K562 (cell line): ENCODE measurements around the gene LTBP4. TPM values are rescaled to one million over a fixed set of nuclear protein-coding genes. Genes with fewer than 3 reads are reported as not detected.
A peak's percentile ranks its signal among the peaks of the same experiment; 100 is the strongest.

ENCODE experiments used
- ATF1 ChIP-seq, 2 experiments: fragments of 450-650 bp in 1 of 2; IDR thresholded peaks; 2 replicates each; pipeline ENCODE4 v1.6.1; 2016; ENCODE audit warnings: missing compliant biosample characterization in 1 of 2, missing genetic modification characterization in 1 of 2
- ATF6 ChIP-seq: sonication (generic); formaldehyde crosslinking; IDR thresholded peaks from 2 replicates; pipeline ENCODE4 v1.4.0; 2020; ENCODE audit warnings: mild to moderate bottlenecking, missing genetic modification reagents
- CHAMP1 ChIP-seq: fragments of 450-650 bp; IDR thresholded peaks from 2 replicates; pipeline ENCODE4 v1.6.1; 2016; ENCODE audit warnings: mild to moderate bottlenecking
- E2F8 ChIP-seq: fragments of 450-650 bp; IDR thresholded peaks from 2 replicates; pipeline ENCODE4 v1.7.1; 2018; ENCODE audit warnings: mild to moderate bottlenecking, low read depth; ENCODE audit not compliant: partially characterized antibody
- HNRNPL ChIP-seq: fragments of 200-400 bp; formaldehyde crosslinking; IDR thresholded peaks from 2 replicates; pipeline ENCODE4 v1.6.1; 2017; ENCODE audit warnings: low read depth, mild to moderate bottlenecking, low read length
- KDM5B ChIP-seq: fragments of 200-600 bp; sonication (generic); IDR thresholded peaks from 2 replicates; pipeline ENCODE4 v1.6.1; 2012; ENCODE audit warnings: low read depth, mild to moderate bottlenecking, moderate library complexity, low read length, control low read depth, inconsistent platforms; ENCODE audit not compliant: insufficient replicate concordance
- MEIS2 ChIP-seq: fragments of 450-650 bp; IDR thresholded peaks from 2 replicates; pipeline ENCODE4 v1.6.1; 2014; ENCODE audit warnings: mild to moderate bottlenecking; ENCODE audit not compliant: partially characterized antibody
- MXI1 ChIP-seq: IDR thresholded peaks from 2 replicates; pipeline ENCODE4 v1.6.1; 2011; ENCODE audit warnings: low read depth, mild to moderate bottlenecking, improper control_type of control experiment, low read length
- SMAD1 ChIP-seq: fragments of 150-350 bp; IDR thresholded peaks from 2 replicates; pipeline ENCODE4 v1.6.1; 2014; ENCODE audit warnings: low read length, low read depth; ENCODE audit not compliant: partially characterized antibody
- THAP12 ChIP-seq: fragments of 250-450 bp; sonication (Bioruptor Pico); IDR thresholded peaks from 2 replicates; pipeline ENCODE4 v1.9.0; 2021; ENCODE audit warnings: mild to moderate bottlenecking, inconsistent platforms
- THAP7 ChIP-seq: fragments of 250-450 bp; sonication (Bioruptor Pico); IDR thresholded peaks from 2 replicates; pipeline ENCODE4 v1.5.0; 2021
- ZNF239 ChIP-seq: fragments of 250-450 bp; sonication (Bioruptor Pico); IDR thresholded peaks from 2 replicates; pipeline ENCODE4 v1.4.0; 2020; ENCODE audit warnings: mild to moderate bottlenecking
- polyA plus RNA-seq, 8 experiments: library from polyadenylated mRNA; depleted of rRNA in 4 of 8; stranded (reverse) in 5 of 8; unstranded in 3 of 8; fragments of >200 nt; fragmentation: Nextera tagmentation in 2 of 8; fragmentation: Illumina TruSeq in 1 of 8; extraction: Ambion mirVana in 2 of 8; extraction: Trizol in 1 of 8; gene quantifications; 2 replicates each; pipeline versions ENCODE4 v1.2.1 to v1.2.3, GENCODE V29; 2011 to 2014; ENCODE audit warnings: inconsistent platforms in 1 of 8, missing spikeins in 1 of 8
- total RNA-seq, 7 experiments: library from RNA; depleted of rRNA in 6 of 7; stranded (reverse); fragments of >200 nt in 6 of 7; fragmentation: Illumina TruSeq in 2 of 7; extraction: Trizol in 2 of 7; gene quantifications; 2 replicates each; pipeline versions ENCODE4 v1.2.1 to v1.2.3, GENCODE V29; 2011 to 2021; ENCODE audit warnings: low replicate concordance in 1 of 7

Gene LTBP4
- total and polyA plus RNA-seq, 9 of the 15 experiments (the other 6 are each of a cell fraction or from before 2014, with no cell fraction given) = 0.35 to 160 (median 31.6) TPM

GRCh38 chr19:40603389-40604170, 2.4 kb downstream of the LTBP4 start (continued):
- no peak for TF ChIP-seq CHAMP1
- peak; percentile 72 for TF ChIP-seq E2F8
- TF ChIP-seq KDM5B = peak; percentile 34
- TF ChIP-seq MXI1 = 0 out of 2 replicates have a peak, but pooled peaks have one; percentile 32
- TF ChIP-seq ZNF239 (CRISPR knock-in tag) = no peak
- TF ChIP-seq SMAD1 = peak; percentile 22
- peak; percentile 84; the same call in 1 of the 2 replicates for TF ChIP-seq ATF6 (CRISPR knock-in tag)
- 0 out of 2 replicates have a peak, but pooled peaks have one; percentile 14 for TF ChIP-seq THAP12 (CRISPR knock-in tag)
- TF ChIP-seq THAP7 = peak; percentile 30; the same call in 1 of the 2 replicates
- 0 out of 2 replicates have a peak, but pooled peaks have one; percentile 63 for TF ChIP-seq HNRNPL
- TF ChIP-seq ATF1 (CRISPR knock-in tag; IDR thresholded peaks at IDR 0.05) = no peak
- peak; percentile 53; the same call in 1 of the 2 replicates for TF ChIP-seq ATF1 (tag; IDR thresholded peaks at IDR 0.05)
- TF ChIP-seq MEIS2 = peak; percentile 57
